Measurements from ENCODE around the gene ARRDC4.

The ARRDC4 gene, protein sequence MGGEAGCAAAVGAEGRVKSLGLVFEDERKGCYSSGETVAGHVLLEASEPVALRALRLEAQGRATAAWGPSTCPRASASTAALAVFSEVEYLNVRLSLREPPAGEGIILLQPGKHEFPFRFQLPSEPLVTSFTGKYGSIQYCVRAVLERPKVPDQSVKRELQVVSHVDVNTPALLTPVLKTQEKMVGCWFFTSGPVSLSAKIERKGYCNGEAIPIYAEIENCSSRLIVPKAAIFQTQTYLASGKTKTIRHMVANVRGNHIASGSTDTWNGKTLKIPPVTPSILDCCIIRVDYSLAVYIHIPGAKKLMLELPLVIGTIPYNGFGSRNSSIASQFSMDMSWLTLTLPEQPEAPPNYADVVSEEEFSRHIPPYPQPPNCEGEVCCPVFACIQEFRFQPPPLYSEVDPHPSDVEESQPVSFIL

DNA sequence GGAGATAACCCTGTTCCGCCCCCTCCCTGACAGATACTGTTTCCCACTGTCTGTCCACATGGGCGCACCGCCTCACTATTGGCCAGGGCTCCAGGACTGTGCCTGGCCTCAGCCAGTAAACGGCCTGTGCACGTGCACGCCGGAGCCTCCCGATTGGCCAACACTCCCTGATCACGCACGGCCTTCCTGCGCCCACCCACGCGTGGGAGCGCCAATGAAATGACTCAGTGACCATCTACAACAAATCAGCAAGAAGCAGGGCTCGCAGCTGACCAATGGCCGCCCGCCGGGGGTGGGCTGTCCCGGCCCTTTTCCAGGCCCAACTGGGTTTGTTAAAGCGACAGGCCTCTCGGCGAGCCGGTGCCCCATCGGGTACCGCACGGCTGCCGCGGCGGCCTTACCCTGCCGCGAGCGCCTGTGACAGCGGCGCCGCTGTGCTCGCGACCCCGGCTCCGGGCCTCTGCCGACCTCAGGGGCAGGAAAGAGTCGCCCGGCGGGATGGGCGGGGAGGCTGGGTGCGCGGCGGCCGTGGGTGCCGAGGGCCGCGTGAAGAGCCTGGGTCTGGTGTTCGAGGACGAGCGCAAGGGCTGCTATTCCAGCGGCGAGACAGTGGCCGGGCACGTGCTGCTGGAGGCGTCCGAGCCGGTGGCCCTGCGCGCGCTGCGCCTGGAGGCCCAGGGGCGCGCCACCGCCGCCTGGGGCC, at the start of gene ARRDC4:
Gene ARRDC4, plus strand, starts transcription at position 340 of the 703 bp plus-strand sequence. Its CDS starts 159 bp downstream, at position 499.
- peak; percentile 100 for DNase-seq
- in situ Hi-C loops (cut with MboI; ENCODE audit: low pct_unique_long_range_greater_than_20kb, low sequenced_read_pairs) = no loop called here

- DNase-seq = no peak
- in situ Hi-C loops (cut with MboI; ENCODE audit: low pct_unique_long_range_greater_than_20kb, low sequenced_read_pairs) = loop anchor here (25.0 kb wide), 1 partner anchor 273 kb away; no protein-coding TSS in a partner anchor
Measured at GRCh38 chr15:97914711-97915110, 45.8 kb upstream of the ARRDC4 start.

- in situ Hi-C loops (cut with MboI; ENCODE audit: low pct_unique_long_range_greater_than_20kb, low sequenced_read_pairs) = loop anchor here (25.0 kb wide), 1 partner anchor 272 kb away; no protein-coding TSS in a partner anchor
Measured at GRCh38 chr15:97915261-97915660, 45.2 kb upstream of the ARRDC4 start.

GRCh38 chr15:97921296-97921865, 39.1 kb upstream of the ARRDC4 start:
- DNase-seq = no peak
- in situ Hi-C loops (cut with MboI; ENCODE audit: low pct_unique_long_range_greater_than_20kb, low sequenced_read_pairs) = loop anchor here (25.0 kb wide), 1 partner anchor 266 kb away; no protein-coding TSS in a partner anchor

More at GRCh38 chr15:97915261-97915660, 45.2 kb upstream of the ARRDC4 start:
- DNase-seq = no peak

DNA sequence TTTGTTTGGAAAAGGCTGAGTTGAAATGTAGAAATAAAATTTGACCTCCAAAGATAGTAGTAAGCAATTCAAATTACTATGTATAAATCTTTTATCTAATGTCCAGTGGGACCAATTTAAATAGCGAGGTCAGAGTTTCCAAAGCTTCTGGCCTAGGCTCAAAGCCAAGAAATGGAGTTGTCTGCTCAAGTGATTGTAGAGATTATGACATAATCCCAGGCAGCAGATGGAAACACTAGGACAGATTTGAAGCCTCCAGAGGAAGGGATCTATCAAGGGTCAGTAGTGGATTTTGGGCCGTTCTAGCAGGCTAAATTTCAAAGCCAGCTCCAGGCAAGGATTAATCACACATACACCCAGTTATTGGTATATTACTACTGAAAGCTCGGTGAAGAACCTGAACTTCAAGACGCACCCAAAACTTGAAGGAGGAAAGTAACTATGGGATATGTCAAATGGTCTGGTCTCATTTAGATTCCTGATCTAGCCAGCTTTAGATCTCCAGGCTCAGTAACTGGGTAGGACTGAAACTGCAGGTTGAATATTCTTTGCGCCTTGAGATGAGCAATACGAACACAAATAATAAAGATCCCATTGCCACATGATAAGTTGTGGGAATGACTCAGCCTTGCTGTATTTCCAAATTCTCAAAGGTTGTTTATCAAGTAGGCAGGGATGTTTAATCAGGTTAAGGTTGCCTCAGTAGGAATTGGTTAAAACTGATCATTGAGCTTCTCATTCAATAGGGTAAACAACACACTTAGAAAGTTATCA, 30.9 kb upstream of the ARRDC4 start:
- in situ Hi-C loops (cut with MboI; ENCODE audit: low pct_unique_long_range_greater_than_20kb, low sequenced_read_pairs) = no loop called here

GRCh38 chr15:97930230-97930629, 30.3 kb upstream of the ARRDC4 start:
- in situ Hi-C loops (cut with MboI; ENCODE audit: low pct_unique_long_range_greater_than_20kb, low sequenced_read_pairs) = no loop called here
- DNase-seq = no peak

More for the DNA sequence above, 30.9 kb upstream of the ARRDC4 start:
- no peak for DNase-seq

DNA sequence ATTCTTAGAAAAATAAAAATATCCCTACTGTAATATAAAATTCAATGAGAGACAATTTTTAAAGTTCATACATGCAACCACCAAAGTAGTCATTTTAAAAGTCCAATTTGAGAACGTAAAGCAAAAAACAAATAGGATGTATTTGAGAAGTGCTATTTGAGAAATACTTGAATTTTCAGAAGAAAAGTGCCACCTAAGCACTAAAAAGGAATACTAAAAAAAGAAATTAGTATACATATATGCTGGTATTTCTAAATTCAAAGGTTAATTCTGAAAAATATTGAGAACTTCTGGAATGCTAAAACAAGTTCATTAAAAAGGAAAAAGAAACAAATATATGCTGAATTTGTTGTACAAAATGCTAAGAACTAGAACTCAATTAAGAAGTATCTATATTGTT, 29.2 kb upstream of the ARRDC4 start:
- in situ Hi-C loops (cut with MboI; ENCODE audit: low pct_unique_long_range_greater_than_20kb, low sequenced_read_pairs) = no loop called here

DNA sequence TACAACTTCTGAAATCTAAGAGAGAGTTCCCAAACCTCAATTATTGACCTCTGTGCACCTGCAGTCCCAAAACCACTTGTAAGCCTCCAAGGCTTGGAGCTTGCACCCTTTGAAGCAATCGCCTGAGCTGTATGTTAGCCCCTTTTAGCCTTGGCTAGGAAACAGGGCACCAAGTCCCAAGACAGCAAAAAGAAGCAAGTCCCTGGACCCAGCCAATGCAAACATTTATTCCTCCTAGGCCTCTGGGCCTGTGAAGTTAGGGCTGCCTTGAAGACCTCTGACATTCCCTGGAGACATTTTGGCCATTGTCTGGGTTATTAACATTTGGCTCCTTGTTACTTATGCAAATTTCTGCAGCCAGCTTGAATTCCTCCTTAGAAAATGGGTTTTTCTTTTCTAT, 26.9 kb upstream of the ARRDC4 start:
- in situ Hi-C loops (cut with MboI; ENCODE audit: low pct_unique_long_range_greater_than_20kb, low sequenced_read_pairs) = no loop called here

More for the DNA sequence above, 29.2 kb upstream of the ARRDC4 start:
- DNase-seq = no peak

GRCh38 chr15:97940993-97941392, 19.5 kb upstream of the ARRDC4 start:
- DNase-seq = no peak
- in situ Hi-C loops (cut with MboI; ENCODE audit: low pct_unique_long_range_greater_than_20kb, low sequenced_read_pairs) = no loop called here

More for the DNA sequence above, 26.9 kb upstream of the ARRDC4 start:
- DNase-seq = no peak

DNA sequence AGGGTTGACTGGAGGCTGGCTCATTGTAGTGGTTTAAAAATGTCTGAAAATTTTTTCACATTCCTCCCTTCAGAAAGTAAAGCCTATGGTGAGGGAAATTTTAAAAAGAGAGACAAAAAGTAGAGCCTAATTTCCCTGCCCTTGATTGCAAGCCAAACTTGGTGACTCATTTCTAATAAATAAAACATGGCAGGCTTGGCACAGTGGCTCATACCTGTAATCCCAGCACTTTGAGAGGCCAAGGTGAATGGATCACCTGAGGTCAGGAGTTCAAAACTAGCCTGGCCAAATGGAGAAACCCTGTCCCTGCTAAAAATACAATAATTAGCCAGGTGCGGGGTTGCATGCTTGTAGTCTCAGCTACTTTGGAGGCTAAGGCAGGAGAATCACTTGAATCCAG, 18.9 kb upstream of the ARRDC4 start:
- DNase-seq = no peak
- in situ Hi-C loops (cut with MboI; ENCODE audit: low pct_unique_long_range_greater_than_20kb, low sequenced_read_pairs) = no loop called here

GRCh38 chr15:97944724-97945123, 15.8 kb upstream of the ARRDC4 start:
- in situ Hi-C loops (cut with MboI; ENCODE audit: low pct_unique_long_range_greater_than_20kb, low sequenced_read_pairs) = no loop called here
- DNase-seq = no peak

GRCh38 chr15:97947465-97948260, 12.8 kb upstream of the ARRDC4 start:
- in situ Hi-C loops (cut with MboI; ENCODE audit: low pct_unique_long_range_greater_than_20kb, low sequenced_read_pairs) = no loop called here
- DNase-seq = no peak

GRCh38 chr15:97953254-97953653, 7.2 kb upstream of the ARRDC4 start:
- no peak for DNase-seq
- in situ Hi-C loops (cut with MboI; ENCODE audit: low pct_unique_long_range_greater_than_20kb, low sequenced_read_pairs) = no loop called here

DNA sequence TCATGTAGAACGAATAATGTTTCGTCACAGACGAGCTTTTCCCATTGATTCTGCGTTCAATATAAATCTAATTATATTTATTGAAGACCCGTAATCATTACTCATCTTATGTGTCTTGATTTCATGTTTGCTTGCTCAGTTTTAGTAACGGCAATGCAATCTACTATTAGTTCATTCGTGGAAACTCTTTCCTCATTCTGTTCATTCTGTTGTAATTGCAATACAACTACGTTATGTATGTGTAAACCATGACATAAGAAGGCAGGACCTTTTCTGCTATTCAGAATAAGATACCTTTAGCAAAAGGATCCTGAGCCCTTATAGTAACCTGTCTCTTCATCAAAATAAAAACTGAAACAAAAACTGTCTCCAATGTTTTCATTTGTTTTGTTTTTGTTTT, 6.8 kb upstream of the ARRDC4 start:
- in situ Hi-C loops (cut with MboI; ENCODE audit: low pct_unique_long_range_greater_than_20kb, low sequenced_read_pairs) = no loop called here

DNA sequence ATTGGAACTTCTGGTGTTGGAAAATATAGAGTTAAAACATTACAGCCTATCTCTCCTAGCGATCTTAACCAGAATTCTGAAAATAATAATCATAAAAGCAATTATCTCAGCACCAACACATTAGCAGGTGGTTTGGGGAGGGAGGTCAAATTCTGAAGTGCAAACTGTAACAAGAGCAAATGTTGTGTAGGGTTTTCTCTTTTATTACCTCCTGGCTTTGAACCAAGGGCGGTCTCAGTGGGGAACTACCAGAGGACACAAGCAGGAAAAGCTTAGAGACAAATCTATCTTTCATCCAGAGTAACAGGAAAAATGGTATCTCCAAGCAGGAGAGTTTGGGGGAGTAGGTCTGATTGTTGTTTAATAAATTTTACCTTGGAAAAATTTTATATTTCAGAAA, 5.5 kb upstream of the ARRDC4 start:
- no peak for DNase-seq
- in situ Hi-C loops (cut with MboI; ENCODE audit: low pct_unique_long_range_greater_than_20kb, low sequenced_read_pairs) = no loop called here

More for the DNA sequence above, 6.8 kb upstream of the ARRDC4 start:
- DNase-seq = no peak

- DNase-seq = no peak
- in situ Hi-C loops (cut with MboI; ENCODE audit: low pct_unique_long_range_greater_than_20kb, low sequenced_read_pairs) = no loop called here
Measured at GRCh38 chr15:97955529-97955928, 5.0 kb upstream of the ARRDC4 start.

GRCh38 chr15:97959724-97960363, 659 bp upstream of the ARRDC4 start:
- in situ Hi-C loops (cut with MboI; ENCODE audit: low pct_unique_long_range_greater_than_20kb, low sequenced_read_pairs) = no loop called here
- DNase-seq = no peak
